GM13977 (cell line): Measurements from ENCODE around the gene LIG4.

Source experiments
- DNase-seq: peaks from one replicate; pipeline ENCODE4 v3.0.0; 2012; ENCODE audit warnings: low spot score
- in situ Hi-C: fragments of 300-500 bp; cut with MboI; formaldehyde crosslinking; loops from one replicate; pipeline ENCODE4 v1.12.0; 2022; ENCODE audit warnings: low sequenced_read_pairs, low pct_unique_long_range_greater_than_20kb, mixed read lengths, inconsistent platforms; ENCODE audit not compliant: unreplicated experiment
- TF ChIP-seq, protein P1 (sequence below): IDR thresholded peaks from 2 replicates; pipeline ENCODE4 v1.5.1; 2012; ENCODE audit warnings: mild to moderate bottlenecking, control low read depth; ENCODE audit not compliant: insufficient read depth; ENCODE audit errors: extremely low read depth, missing control alignments

The LIG4 gene

DNA sequence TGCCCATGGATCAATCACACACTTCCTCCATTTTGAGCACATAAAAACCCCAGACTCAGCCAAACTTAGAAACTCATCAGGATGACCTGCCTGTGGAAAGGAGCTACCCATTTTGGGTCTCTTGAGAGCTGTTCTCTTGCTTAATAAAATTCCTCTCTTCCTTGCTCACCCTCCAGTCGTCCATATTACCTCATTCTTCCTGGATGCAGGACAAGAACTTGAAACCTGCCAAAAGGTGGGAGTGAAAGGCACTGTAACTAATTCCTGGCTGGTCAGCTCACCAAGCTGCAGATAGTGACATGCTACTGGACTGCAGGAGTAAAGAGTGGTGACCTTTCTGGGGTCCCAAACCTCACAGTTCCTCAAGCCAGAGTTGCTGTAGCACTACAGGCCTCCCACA is 20.2 kb downstream of the LIG4 start:
- in situ Hi-C loops: no loop called here
- TF ChIP-seq, protein P1, sequence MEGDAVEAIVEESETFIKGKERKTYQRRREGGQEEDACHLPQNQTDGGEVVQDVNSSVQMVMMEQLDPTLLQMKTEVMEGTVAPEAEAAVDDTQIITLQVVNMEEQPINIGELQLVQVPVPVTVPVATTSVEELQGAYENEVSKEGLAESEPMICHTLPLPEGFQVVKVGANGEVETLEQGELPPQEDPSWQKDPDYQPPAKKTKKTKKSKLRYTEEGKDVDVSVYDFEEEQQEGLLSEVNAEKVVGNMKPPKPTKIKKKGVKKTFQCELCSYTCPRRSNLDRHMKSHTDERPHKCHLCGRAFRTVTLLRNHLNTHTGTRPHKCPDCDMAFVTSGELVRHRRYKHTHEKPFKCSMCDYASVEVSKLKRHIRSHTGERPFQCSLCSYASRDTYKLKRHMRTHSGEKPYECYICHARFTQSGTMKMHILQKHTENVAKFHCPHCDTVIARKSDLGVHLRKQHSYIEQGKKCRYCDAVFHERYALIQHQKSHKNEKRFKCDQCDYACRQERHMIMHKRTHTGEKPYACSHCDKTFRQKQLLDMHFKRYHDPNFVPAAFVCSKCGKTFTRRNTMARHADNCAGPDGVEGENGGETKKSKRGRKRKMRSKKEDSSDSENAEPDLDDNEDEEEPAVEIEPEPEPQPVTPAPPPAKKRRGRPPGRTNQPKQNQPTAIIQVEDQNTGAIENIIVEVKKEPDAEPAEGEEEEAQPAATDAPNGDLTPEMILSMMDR: no peak
- no peak for DNase-seq

DNA sequence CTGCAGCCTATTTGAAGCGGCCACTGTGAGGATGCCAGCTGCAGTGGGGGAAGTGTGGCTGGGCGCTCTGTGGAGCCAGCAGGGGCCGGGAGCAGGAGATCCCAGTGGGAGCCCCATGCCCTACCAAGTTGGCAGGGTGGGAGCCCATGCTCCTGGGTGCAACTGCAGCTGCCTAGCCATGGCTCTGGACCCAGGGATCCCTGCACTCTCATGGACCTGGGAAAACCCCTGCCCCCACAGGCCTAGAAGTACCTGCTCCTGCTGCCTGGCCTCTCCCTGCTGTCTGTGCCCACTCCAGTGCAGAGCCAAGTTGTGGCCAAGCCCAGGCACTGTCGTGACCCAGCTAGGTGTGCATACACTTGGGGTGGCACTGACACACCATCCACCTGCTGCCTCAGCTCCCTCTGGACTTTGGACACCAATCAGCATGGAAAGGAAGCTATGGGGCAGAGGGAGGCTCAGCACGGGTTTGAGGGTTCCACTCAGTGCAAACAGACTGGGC is 20.9 kb downstream of the LIG4 start:
- TF ChIP-seq, protein P1: no peak
- in situ Hi-C loops: no loop called here
- DNase-seq: no peak

DNA sequence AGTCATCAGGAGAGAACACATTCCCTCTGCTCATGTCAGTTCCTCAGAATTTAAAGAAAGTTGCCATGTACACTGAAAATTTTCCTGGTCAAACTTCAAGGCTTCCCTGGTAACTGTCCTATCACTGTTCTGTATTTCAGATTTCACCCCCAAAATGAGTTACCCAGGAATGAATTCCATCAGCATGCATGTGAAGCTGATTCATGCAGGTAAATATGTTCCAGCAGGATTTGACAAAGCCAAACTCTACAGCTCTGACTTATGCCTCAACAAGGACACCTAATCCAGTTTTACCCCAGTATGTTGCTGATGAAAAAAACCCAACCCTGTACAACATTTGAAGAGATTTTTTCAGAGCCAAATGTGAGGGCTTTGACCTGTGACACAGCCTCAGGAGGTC is 21.5 kb downstream of the LIG4 start:
- in situ Hi-C loops: no loop called here
- TF ChIP-seq, protein P1: no peak
- no peak for DNase-seq

DNA sequence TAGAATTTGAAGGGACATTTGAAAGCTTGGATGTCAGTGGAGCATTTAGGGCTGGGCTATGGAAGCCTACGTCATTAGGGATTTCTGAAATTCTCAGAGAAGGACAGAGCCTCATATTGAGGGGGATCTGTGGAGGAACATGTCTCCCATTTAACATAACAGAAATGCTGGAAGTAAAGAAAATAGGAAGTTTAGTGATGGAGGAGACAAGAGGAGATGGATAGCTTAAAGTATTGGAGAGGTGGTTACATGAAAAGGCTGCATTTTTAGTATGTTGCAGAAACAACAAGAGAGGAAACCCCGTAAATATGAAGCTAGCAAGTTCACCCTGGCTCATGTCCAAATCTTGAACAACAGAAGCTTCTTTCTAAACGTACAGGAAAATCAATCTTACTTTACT is 24.4 kb downstream of the LIG4 start:
- in situ Hi-C loops: no loop called here
- TF ChIP-seq, protein P1: no peak
- DNase-seq: no peak

DNA sequence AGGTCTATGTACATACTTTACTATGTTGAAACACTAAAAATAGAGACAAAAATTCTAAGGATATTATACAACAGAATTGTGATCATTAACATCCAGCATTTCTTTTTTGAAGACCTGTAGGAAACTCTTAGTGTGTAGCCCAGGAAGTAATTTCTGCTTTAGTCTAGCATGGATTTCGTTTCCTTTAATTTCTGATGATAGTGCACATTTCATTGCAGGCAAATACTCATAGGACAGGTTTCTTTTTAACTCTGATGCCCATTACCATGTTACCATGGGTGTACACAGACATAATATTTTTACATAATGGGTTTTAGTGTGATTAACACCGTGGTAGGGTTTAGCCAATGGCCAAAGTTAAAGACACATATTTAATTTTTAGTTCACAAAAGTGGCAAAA is 27.1 kb downstream of the LIG4 start:
- DNase-seq: no peak
- TF ChIP-seq, protein P1: no peak
- in situ Hi-C loops: no loop called here

DNA sequence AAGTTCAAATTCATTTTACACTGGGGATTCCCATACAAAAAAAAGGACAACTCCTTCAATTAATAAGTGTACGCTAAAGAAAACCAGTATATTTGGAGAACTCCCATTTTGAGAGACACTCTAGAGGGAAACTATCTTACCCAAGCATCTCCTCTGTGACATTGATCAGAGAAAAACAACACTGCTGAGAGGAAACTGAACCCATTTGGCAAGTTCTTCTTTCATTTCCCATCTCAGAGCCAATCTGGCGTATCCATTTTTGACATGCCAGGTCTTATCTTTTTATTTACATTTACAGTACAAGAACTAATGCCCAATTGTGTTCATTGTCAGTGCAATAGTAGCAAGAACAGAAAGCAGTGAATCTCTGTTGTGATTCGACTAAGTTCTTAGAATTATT is 30.1 kb downstream of the LIG4 start:
- TF ChIP-seq, protein P1: no peak
- in situ Hi-C loops: no loop called here

DNA sequence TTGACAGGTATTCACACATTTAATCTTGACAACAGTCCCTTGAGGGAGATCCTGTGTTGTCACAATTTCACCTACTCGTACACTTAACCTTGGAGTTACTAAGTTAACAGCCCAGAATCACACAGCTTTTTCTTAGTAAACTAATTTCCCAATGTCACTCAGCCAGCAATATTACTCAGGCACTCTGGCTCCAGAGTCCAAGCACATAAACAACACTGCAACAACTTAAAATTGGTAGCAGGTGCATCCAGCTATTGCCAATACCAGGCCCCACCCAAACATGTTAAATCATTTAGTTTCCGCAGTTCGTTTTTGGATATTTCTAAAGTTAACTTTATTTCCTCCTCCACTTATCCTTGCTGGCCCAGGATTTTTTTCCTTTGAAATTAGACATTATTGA is 32.7 kb downstream of the LIG4 start:
- in situ Hi-C loops: no loop called here

More for the DNA sequence above, 30.1 kb downstream of the LIG4 start:
- DNase-seq: no peak

More for the DNA sequence above, 32.7 kb downstream of the LIG4 start:
- TF ChIP-seq, protein P1: no peak
- DNase-seq: no peak
